Measurements from ENCODE around the gene TEDC2.
"Not testable (repeated sequence)": the region's sequence is repeated elsewhere in the genome, so short reads cannot be mapped to it uniquely, and the experiment has no call there.

Gene TEDC2

DNA sequence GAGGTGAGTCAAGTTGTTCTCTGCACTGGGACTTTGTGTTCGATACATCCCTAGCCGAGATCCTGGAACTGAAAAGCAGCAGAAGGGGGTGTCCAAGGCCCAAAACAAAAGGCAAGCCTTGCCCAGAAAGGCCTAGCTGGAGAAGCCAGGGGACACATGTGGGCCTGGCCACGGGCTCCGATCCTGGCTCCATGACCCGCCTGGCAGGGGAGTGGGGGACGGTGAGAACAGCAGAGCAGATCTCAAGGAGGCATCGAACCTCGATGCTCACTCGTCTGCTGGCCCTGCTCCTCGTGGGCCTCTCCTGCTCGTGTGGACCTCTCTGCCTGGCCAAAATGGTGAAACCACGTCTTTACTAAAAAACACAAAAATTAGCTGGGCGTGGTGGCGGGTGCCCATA, 21.8 kb upstream of the TEDC2 start:
- no peak for DNase-seq

DNA sequence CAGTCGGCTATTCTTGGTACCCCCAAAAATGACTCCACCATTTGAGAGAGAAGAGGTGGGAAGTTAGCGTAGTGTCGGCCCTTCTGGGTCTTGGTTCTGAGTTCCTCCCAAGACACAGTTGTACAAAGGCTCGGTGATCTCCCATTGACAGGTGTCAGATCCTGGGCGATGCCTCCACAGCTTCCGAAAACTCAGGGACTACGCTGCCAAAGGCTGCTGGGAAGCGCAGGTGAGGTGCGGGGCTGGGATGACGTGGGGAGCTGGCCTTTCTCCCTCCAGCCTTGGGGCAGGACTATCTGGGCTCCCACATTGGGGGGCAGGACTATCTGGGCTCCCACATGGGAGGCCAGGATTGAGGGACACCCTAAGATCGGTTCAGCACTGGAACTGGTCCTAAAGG, 20.3 kb upstream of the TEDC2 start:
- no peak for DNase-seq

DNA sequence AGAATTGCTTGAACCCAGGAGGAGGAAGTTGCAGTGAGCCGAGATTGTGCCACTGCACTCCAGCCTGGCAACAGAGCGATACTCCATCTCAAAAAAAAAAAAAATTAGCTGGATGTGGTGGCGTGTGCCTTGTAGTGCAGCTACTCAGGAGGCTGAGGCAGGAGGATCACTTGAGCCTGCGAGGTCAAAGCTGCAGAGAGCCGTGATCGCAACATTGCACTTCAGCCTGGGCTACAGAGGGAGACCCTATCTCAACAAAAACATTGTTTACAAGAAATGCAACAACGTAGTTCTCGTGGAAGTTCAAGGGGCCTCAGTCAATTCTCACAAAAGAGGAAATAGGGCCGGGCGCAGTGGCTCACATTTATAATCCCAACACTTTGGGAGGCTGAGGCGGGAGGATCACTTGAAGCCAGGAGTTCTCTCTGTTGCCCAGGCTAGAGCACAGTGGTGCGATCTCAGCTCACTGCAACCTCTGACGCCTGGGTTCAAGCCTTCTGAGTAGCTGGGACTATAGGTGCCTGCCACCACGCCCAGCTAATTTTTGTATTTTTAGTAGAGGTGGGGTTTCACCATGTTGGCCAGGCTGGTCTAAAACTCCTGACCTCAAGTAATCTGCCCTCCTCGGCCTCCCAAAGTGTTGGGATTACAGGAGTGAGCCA, 18.6 kb upstream of the TEDC2 start:
- DNase-seq, result not testable (repeated sequence)

DNA sequence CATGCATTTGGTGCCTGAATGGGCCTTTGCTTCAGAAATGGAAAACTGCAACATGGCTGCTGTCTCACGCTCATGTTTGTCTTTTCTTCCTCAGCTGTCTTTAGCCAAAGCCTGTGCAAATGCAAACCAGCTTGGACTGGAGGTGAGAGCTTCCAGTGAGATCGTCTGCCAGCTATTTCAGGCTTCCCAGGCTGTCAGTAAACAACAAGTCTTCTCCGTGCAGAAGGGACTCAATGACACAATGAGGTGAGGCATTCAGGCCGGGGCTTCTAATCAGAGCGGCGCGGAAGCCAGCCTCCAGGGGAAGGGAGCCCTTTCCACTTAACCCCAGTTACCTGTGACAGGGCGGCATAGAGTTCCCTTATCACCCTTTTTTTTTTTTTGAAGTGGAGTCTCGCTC, 16.4 kb upstream of the TEDC2 start:
- DNase-seq, result no peak

DNA sequence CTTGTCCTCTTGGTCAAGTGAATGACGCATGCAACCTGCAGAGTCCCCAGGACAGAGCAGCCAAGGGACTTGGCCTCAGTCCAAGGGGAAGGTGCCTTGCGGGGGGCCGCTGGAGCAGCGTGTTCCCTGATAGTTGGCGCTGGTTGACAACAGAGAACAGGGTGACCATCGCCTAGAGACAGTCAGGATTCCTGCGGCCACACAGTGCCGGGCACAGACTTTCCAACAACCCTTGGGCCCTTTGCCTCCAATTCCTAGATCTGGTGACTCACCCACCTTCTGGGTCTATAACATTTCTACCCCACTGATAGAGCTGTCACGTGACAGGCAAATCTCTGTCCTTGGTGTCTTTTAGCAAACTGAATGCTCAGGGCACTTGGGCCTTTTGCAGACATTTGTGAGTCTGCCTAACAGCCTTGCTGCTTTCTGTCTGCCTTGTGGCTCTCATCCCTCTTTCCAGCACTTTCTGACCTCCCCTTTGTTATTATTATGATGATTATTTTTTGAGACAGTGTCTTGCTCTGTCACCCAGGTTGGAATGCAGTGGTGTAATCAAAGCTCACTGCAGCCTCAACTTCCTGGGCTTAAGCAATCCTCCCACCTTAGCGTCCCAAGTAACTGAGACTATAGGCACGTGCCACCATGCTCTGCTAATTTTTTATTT, 11.9 kb upstream of the TEDC2 start:
- no peak for DNase-seq

DNA sequence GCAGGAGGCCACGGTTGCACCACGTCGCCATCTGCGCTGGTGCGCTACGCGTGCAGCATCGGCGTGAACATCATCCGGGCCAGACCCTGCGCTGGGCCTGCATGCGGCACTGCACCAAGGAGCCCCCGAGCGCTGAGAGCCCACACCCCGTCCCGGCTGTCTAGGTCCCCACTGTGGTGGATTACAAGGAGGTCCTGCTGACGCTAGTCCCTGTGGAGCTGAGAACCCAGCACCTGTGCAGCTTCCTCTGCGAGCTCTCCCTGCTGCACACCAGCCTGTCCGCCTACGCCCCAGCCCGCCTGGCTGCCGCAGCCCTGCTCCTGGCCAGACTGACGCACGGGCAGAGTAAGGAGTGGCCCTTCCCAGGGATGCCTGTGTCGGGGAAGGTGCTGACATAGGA, 10.8 kb upstream of the TEDC2 start:
- no peak for DNase-seq

DNA sequence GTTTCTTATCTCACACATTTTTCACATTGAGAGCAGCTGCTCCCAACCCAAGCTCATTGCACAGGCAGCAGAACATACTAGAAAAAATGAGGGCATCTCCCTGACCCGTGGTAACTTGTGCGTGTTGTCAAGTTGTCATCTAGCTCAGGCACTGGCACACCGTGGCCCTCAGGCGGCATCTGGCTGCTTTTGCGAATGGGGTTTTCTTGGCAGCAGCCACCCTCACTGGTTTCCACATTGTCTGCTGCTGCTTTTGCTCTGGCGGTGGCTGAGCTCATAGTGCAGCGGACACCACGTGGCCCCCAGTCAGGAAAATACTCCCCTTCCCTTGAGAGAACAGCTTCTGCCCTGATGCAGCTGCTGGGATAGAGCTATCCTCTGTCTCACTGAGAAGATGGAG, 9.4 kb upstream of the TEDC2 start:
- DNase-seq, result no peak

DNA sequence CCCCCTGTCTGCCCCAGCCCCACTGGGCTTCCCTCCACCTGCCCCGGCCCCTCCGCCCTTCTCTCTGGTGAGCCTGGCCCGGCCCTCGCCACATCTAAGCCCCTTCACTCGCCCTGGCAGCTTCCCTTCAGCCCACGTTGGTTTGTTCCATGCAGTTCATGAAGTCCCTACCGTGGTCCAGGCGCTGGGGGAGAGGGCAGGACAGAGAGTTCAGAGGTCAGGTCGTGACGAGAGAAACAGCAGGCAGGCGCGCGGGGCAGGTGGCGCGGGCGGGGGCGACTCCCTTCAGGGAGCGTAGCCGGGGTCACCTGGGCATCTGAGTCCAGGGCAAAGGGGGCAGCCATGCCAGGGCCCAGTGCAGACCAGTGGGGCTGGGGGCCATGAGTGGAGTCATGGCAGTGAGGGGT, 8.9 kb upstream of the TEDC2 start:
- DNase-seq, result no peak

DNA sequence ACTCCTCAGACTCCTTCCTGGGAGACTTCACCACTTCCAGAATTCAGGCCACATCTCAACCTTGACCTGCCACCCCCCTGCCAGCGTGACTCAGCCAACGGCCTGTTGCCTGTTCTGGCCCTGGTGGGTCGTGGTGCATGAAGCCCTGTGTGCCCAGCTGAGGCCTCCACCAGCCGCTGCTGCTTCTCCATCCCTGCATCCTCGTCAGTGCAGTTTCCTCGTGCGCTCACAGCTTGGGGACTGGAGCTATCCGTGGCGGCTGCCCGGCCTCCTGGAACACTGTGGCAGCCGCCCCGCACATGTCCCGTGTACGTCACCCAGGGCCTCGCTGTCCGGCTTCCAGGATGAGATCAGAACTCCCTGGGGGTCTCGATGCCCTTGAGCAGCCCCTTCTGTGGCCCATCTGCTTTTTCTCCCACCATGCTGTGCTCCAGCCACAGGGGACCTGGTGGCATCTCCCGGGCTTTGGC, 8.0 kb upstream of the TEDC2 start:
- DNase-seq, result no peak

DNA sequence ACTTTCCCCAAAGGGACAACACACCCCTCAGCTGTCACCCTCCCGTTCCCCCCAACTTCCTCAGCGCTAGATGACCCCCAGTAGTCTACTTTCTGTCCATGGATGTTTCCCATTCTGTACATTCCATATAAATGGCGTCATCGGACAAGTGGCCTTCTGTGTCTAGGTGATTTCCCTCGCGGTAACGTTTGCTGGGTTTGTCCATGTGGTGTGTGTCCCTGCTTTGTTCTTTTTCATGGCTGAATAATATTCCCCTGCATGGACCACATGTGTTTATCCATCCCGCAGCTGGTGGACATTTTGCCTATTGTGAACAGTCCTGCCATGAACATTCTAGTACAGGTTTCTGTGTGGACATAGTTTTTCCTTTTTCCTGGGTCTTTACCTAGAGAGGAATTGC, 7.3 kb upstream of the TEDC2 start:
- no peak for DNase-seq

DNA sequence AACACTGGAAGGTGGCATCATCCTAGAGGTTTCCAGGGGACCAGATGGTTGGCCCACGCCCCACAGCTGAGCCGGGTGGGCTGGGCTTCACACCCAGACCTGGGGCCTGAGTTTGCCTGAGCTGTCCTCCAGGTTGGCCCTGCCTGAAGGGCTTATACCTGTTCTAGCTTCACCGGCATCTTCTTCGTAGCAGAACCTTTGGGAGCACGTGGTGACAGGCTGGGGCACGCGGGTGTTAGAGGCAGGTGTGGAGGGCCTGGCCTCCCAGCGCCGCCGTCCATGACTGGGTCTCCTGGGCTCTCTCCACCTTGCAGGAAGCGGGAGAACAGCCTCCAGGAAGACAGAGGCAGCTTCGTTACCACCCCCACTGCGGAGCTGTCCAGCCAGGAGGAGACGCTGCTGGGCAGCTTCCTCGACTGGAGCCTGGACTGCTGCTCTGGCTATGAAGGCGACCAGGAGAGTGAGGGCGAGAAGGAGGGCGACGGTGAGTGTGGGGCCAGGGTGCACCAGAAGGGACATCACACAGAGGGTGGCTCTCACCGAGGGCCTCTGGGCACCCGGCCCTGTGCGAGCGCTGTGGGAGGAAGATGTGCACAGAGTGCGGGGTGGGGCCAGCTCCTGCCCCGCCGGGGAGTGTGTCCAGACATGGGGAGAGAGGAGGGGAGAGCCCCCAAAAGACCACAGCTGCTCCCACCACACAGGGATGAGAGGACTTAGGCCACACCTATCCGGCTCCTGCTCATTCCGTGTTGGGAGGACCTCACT, 4.6 kb upstream of the TEDC2 start:
- no peak for DNase-seq

DNA sequence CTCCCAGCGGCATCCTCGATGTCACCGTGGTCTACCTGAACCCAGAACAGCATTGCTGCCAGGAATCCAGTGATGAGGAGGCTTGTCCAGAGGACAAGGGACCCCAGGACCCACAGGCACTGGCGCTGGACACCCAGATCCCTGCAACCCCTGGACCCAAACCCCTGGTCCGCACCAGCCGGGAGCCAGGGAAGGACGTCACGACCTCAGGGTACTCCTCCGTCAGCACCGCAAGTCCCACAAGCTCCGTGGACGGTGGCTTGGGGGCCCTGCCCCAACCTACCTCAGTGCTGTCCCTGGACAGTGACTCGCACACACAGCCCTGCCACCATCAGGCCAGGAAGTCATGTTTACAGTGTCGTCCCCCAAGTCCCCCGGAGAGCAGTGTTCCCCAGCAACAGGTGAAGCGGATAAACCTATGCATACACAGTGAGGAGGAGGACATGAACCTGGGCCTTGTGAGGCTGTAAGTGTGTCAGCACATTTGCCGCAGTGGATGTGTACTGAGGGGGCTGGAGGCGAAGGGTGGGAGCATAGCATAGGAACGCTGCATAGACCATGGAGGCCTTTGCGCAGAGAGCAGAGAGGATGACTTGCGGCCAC, 3.3 kb upstream of the TEDC2 start:
- DNase-seq, result no peak

DNA sequence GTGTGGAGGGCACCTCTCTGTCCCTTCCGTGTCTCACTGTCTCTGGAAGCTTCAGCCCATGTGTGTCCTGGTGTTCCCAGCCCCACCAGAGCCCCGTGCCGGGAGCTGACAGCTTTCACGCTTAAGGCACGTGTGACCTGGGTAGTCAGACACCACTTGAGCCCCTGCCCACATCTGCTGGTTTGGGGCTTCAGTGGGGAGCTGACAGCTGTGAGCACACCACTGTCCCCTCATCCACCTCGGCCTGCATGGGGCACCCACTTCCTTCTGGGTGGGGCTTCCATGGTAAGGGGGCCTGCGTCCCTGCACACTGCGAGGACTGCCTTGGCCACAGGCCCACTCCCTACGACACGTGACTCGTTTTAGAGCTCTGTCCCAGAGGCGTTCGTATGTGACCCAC, 2.6 kb upstream of the TEDC2 start:
- no peak for DNase-seq

DNA sequence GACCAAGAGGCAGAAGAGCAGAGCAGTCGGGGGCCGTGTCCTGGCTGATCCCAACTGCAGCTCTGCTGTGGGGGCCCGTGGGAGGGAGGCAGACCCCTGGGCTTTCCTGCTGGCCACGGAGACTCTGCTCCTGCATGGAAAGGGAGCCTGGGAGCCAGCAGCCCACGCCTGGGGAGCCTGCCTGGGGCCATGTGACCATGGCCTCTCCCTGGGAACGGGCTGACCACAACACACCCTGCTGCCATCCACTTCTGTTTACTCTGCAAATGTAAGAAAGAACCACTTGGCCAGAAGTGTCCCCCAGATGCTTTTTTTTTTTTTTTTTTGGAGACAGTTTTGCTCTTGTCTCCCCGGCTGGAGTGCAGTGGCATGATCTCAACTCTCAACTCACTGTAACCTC, 2.0 kb upstream of the TEDC2 start:
- DNase-seq, result no peak

DNA sequence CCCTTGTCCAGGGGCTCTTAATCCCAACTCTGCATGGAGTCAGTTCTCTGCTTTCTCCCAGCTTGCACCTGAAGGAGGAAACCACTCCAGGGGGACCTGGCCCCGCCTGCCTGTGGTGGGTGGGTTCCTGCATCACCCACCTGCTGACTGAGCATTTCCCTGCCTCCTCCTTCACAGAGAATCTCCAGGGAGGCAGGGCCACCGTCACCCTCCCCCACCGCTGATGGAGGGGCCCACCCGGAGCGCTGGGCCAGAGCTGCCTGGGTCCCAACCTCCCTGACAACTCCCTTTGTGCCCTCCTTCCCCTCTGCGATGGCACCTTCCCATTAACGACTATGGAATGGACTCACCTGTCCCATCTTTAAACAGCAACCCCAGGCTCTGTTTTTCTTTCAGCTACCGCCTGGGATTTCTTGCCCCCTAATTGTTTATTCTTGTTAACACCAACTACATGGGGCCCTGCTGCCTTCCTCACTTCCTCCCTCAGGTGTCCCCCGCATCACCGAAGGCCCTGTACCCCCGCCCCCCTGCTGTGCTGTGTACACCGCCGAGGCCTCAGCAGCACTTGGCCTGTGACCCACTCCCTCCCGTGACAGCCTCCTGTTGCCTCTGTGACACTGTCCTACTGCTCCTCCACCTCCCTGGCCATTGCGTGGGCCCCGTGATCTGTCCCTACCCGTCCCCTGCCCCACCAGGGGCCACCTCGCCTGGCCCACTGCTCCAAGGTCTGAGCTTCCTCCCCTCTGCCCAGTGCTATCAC, 842 bp upstream of the TEDC2 start:
- DNase-seq, result peak in 1 of 2 experiments; percentile 30

DNA sequence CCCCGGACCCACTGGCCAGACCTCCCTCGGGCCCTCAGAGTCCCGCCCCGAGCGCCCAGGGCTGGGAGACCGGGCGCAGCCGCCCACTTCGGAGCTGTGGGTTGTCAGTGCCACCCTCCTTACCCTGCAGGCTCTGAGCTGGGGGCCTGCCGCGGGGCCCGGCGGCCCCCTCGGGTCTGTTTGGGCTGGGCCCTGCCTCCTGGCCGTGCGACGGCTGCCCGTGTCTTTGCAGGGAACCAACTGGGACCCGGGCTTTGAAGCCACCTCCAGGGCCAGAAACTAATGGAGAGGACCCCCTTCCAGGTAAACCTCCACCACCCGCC, 443 bp downstream of the TEDC2 start:
- no peak for DNase-seq

DNA sequence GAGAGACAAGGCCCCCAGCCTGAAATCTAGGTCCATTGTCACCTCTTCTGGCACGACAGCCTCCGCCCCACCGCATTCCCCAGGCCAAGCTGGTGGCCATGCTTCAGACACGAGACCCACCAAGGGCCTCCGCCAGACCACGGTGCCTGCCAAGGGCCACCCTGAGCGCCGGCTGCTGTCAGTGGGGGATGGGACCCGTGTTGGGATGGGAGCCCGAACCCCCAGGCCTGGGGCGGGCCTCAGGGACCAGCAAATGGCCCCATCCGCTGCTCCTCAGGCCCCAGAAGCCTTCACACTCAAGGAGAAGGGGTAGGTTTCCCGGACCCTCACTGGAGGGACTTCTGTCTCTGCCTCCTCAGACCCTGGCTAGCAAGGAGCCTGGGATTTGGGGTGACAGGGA, 1.0 kb downstream of the TEDC2 start:
- DNase-seq, result no peak

DNA sequence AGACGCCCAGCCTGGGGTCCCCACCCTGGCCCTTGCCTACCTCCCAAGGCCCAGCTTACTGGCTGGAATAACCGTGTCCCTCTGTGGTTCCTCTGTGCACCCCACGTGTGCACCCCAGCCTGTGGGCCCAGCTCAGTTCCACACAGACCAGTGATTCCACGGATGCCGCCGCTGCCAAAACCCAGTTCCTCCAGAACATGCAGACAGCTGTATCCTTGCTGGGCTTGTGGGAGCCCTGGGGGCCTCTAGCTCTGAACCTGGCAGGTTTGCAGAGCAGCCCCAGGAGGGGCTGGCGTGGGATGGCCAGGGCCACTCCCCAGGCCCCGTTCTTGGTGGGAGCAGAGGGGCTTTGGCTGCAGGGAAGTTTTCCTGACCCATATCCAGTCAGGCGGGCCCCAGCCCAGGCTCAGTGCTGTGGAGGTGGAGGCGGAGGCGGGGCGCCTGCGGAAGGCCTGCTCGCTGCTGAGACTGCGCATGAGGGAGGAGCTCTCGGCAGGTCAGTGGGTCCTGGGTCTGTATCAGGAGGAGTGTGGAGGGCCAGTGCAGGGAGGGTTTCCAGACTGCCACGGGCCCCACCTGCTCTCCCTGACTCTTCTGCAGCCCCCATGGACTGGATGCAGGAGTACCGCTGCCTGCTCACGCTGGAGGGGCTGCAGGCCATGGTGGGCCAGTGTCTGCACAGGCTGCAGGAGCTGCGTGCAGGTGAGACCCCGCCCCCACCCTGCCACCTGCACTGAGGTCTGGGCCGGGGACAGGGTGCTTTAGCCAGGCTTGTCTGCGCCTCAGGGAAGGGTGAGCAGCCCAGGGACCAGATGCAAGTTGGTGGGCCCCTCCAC, 2.3 kb downstream of the TEDC2 start:
- DNase-seq, result no peak

DNA sequence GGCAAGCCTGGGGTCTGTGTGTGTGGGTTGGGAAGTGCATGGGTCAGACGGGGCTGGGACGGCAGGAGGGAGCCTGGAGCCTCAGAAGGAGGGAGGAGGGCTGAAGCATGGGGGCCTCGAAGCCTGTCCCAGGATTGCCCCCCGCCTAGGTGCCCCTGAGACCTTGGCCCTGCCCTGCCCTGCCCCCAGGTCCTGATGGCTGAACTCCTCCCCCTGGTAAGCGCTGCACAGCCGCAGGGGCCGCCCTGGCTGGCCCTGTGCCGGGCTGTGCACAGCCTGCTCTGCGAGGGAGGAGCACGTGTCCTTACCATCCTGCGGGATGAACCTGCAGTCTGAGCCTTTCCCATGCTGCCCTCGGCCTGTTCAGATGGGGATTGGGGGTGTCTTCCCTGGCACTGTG, 4.4 kb downstream of the TEDC2 start:
- no peak for DNase-seq

DNA sequence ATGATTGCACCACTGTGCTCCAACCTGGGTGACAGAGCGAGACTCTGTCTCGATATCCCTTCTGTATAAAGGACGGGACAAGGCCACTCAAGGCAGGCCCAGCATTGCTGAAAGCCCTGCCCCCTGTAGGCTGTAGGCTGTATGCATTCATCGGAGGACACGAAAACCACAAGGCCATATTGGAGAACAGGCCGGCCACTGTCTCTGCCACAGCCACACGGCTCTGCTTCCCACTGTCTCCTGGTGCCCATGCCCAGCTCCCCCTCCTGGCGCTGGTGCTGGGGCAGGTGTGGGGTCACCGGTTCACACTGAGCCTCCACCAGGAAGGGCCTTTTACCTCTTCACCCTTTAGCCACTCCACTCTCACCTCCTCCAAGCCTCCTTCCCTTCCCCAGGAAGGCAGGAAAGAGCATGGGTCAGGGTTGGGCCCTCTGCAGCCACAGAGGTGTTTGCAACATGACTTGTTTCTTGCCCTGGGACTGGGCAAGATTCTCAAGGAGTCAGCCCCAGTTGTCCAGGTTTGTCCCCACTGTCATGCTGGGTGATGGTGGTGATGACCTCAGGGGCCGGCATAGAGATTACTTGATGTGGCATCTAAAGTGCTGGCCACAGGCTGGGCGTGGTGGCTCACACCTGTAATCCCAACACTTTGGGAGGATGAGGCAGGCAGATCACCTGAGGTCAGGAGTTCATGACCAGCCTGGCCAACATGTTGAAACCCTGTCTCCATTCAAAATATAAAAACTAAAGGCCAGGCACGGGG, 5.9 kb downstream of the TEDC2 start:
- DNase-seq, result no peak
